Measurements from ENCODE around the gene BACE1. TPM values are rescaled to one million over a fixed set of nuclear protein-coding genes. Genes with fewer than 3 reads are reported as not detected.

BACE1 gene
- total and polyA plus RNA-seq, 3 donors from 2014 or later = 24.7 to 50.4 (median 32.5) TPM

DNA sequence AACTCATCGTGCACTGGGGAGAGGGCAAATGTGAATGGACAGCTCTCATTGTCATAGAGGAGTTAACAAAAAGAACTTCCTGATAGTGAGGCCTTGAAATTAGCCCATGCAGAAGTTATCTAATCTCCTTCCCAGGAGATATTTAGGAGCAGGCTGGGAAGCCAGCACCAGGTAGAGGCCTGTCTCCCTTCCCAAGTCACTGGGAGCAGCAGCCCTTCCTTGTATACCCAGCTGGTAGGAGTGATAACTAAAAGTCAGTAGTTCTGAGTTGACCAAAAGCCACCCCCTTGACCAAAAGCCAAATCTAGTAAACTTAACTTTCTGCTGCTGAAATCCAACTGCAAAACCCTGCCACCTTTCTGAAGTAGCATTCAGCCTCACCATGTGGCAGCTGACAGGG lies 26.3 kb downstream of the BACE1 start:
- no peak for DNase-seq
- TF ChIP-seq, protein P1, sequence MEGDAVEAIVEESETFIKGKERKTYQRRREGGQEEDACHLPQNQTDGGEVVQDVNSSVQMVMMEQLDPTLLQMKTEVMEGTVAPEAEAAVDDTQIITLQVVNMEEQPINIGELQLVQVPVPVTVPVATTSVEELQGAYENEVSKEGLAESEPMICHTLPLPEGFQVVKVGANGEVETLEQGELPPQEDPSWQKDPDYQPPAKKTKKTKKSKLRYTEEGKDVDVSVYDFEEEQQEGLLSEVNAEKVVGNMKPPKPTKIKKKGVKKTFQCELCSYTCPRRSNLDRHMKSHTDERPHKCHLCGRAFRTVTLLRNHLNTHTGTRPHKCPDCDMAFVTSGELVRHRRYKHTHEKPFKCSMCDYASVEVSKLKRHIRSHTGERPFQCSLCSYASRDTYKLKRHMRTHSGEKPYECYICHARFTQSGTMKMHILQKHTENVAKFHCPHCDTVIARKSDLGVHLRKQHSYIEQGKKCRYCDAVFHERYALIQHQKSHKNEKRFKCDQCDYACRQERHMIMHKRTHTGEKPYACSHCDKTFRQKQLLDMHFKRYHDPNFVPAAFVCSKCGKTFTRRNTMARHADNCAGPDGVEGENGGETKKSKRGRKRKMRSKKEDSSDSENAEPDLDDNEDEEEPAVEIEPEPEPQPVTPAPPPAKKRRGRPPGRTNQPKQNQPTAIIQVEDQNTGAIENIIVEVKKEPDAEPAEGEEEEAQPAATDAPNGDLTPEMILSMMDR (IDR thresholded peaks at IDR 0.05) = no peak
- no peak for TF ChIP-seq POLR2A (IDR thresholded peaks at IDR 0.05)
- Histone ChIP-seq H3K9me3 (no peaks in the 10 kb centered on the region), H3K4me1 (no peaks in the 10 kb centered on the region), H3K4me3 (no peak overlapping the region), H3K27me3 (no peaks in the 10 kb centered on the region), H3K27ac (no peak overlapping the region), H3K36me3 (ENCODE audit: low read depth, missing control alignments) (no peaks in the 10 kb centered on the region)
- 27 to 50% methylated on average over 1 of the region's 1 CpG for WGBS, 2 donors
- intact Hi-C loops (cut with DNase I; ENCODE audit: low total_unique reads) = no loop called here

DNA sequence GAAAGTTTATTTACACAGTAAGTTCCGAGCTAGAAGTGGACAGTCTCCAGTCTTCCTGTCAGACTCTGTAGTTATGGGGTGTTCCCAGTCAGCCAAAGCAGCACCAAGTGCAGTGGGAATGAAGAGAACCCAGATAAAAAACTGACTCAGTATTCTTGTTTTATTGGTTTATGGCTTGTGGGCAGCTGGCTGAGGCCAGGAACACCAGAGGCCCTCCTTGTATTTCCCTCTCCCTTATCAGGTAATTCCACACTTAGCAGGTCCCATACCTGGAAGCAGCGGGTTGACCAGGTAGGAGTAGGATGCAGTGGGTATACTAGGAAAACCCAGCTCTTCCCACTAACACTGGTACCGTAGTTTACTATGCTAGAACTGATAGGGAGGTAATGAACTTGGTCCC lies 28.4 kb downstream of the BACE1 start:
- Histone ChIP-seq H3K27me3 (no peaks in the 10 kb centered on the region), H3K4me3 (no peak overlapping the region), H3K9me3 (no peaks in the 10 kb centered on the region), H3K27ac (no peak overlapping the region), H3K36me3 (ENCODE audit: low read depth, missing control alignments) (no peaks in the 10 kb centered on the region), H3K4me1 (no peaks in the 10 kb centered on the region)
- no peak for TF ChIP-seq POLR2A (IDR thresholded peaks at IDR 0.05)
- TF ChIP-seq, protein P1 (IDR thresholded peaks at IDR 0.05) = no peak
- DNase-seq = no peak
- intact Hi-C loops (cut with DNase I; ENCODE audit: low total_unique reads) = no loop called here
- WGBS, 2 donors = 84 to 89% methylated on average over 3 of the region's 3 CpGs

GRCh38 chr11:117286588-117286987 lies 29.5 kb downstream of the BACE1 start:
- intact Hi-C loops (cut with DNase I; ENCODE audit: low total_unique reads) = no loop called here
- H3K4me3 ChIP-seq = no peak overlapping the region
- H3K4me1 ChIP-seq = no peaks in the 10 kb centered on the region
- 81 to 90% methylated on average over 2 of the region's 2 CpGs for WGBS, 2 donors
- no peaks in the 10 kb centered on the region for H3K9me3 ChIP-seq
- no peaks in the 10 kb centered on the region for H3K27me3 ChIP-seq
- no peaks in the 10 kb centered on the region for H3K36me3 ChIP-seq (ENCODE audit: low read depth, missing control alignments)
- no peak for TF ChIP-seq POLR2A (IDR thresholded peaks at IDR 0.05)
- TF ChIP-seq, protein P1 (IDR thresholded peaks at IDR 0.05) = no peak
- no peak for DNase-seq
- H3K27ac ChIP-seq = no peak overlapping the region

- no peaks in the 10 kb centered on the region for H3K27me3 ChIP-seq
- no peaks in the 10 kb centered on the region for H3K36me3 ChIP-seq (ENCODE audit: low read depth, missing control alignments)
- intact Hi-C loops (cut with DNase I; ENCODE audit: low total_unique reads) = no loop called here
- H3K4me1 ChIP-seq = no peaks in the 10 kb centered on the region
- 77 to 80% methylated on average over 2 of the region's 2 CpGs for WGBS, 2 donors
- no peak overlapping the region for H3K4me3 ChIP-seq
- TF ChIP-seq, protein P1 (IDR thresholded peaks at IDR 0.05) = no peak
- no peak for TF ChIP-seq POLR2A (IDR thresholded peaks at IDR 0.05)
- H3K27ac ChIP-seq = no peak overlapping the region
- no peak for DNase-seq
- H3K9me3 ChIP-seq = no peaks in the 10 kb centered on the region
Observed at GRCh38 chr11:117284053-117284452, 32.0 kb downstream of the BACE1 start.

- TF ChIP-seq, protein P1 (IDR thresholded peaks at IDR 0.05) = no peak
- no peak for TF ChIP-seq POLR2A (IDR thresholded peaks at IDR 0.05)
- no peak overlapping the region for H3K4me3 ChIP-seq
- WGBS, 2 donors = 92 to 98% methylated on average over 3 of the region's 3 CpGs
- H3K27ac ChIP-seq = no peak overlapping the region
- intact Hi-C loops (cut with DNase I; ENCODE audit: low total_unique reads) = no loop called here
- no peaks in the 10 kb centered on the region for H3K4me1 ChIP-seq
- no peaks in the 10 kb centered on the region for H3K9me3 ChIP-seq
- no peaks in the 10 kb centered on the region for H3K27me3 ChIP-seq
- no peaks in the 10 kb centered on the region for H3K36me3 ChIP-seq (ENCODE audit: low read depth, missing control alignments)
- DNase-seq = no peak
Observed at GRCh38 chr11:117282956-117283355, 33.1 kb downstream of the BACE1 start.

Data from testis (tissue), 3 donors.